ENCODE results near the gene CSTB. TPM values are rescaled to one million over a fixed set of nuclear protein-coding genes. Genes with fewer than 3 reads are reported as not detected.

CSTB gene
- total and polyA plus RNA-seq, 4 donors: 33.2 to 263 (median 181) TPM

DNA sequence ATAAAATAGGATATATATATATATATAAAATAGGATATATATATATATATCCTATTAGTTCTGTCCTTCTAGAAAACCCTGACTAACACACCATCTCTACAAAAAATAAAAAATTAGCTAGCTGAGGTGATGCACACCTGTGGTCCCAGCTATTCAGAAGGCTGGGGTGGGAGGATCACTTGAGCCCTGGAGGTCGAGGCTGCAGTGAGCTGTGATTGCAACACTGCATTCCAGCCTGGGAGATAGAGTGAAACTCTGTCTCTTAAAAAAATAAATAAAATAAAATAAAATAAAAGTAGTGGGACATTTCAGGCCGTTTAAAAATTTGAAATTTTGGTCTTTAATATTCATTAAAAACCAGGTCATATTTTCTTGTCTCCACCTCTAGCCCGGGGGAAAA, 9.0 kb upstream of the CSTB start:
- no peak overlapping the region for H3K4me3 ChIP-seq
- no peaks in the 10 kb centered on the region for H3K36me3 ChIP-seq (ENCODE audit: control insufficient read depth in 4 of 4, insufficient read depth in 4 of 4, low read length in 4 of 4)
- 55 to 58% methylated on average over 3 of the region's 3 CpGs for WGBS, 2 donors
- no peaks in the 10 kb centered on the region for H3K27me3 ChIP-seq (ENCODE audit: control insufficient read depth in 3 of 3, insufficient read depth in 3 of 3, low read length in 2 of 3)
- H3K9me3 ChIP-seq (ENCODE audit: control insufficient read depth in 4 of 4, insufficient read depth in 3 of 4, low read length in 3 of 4): no peaks in the 10 kb centered on the region
- peaks cover 0 to 2% (median 0%) of the 10 kb centered on the region in 5 donors for H3K4me1 ChIP-seq (ENCODE audit: control insufficient read depth in 5 of 5, insufficient read depth in 5 of 5, low read length in 5 of 5)
- no peak for ATAC-seq (ENCODE audit: insufficient read depth, low FRiP score)
- TF ChIP-seq, protein P1, sequence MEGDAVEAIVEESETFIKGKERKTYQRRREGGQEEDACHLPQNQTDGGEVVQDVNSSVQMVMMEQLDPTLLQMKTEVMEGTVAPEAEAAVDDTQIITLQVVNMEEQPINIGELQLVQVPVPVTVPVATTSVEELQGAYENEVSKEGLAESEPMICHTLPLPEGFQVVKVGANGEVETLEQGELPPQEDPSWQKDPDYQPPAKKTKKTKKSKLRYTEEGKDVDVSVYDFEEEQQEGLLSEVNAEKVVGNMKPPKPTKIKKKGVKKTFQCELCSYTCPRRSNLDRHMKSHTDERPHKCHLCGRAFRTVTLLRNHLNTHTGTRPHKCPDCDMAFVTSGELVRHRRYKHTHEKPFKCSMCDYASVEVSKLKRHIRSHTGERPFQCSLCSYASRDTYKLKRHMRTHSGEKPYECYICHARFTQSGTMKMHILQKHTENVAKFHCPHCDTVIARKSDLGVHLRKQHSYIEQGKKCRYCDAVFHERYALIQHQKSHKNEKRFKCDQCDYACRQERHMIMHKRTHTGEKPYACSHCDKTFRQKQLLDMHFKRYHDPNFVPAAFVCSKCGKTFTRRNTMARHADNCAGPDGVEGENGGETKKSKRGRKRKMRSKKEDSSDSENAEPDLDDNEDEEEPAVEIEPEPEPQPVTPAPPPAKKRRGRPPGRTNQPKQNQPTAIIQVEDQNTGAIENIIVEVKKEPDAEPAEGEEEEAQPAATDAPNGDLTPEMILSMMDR (IDR thresholded peaks at IDR 0.05; ENCODE audit: control extremely low read depth, extremely low read depth): no peak
- H3K9ac ChIP-seq (ENCODE audit: insufficient read depth in 1 of 2, low read length in 2 of 2): no peak overlapping the region
- no peak for DNase-seq
- H3K27ac ChIP-seq (ENCODE audit: low read depth in 1 of 2, low read length in 1 of 2): no peak overlapping the region

DNA sequence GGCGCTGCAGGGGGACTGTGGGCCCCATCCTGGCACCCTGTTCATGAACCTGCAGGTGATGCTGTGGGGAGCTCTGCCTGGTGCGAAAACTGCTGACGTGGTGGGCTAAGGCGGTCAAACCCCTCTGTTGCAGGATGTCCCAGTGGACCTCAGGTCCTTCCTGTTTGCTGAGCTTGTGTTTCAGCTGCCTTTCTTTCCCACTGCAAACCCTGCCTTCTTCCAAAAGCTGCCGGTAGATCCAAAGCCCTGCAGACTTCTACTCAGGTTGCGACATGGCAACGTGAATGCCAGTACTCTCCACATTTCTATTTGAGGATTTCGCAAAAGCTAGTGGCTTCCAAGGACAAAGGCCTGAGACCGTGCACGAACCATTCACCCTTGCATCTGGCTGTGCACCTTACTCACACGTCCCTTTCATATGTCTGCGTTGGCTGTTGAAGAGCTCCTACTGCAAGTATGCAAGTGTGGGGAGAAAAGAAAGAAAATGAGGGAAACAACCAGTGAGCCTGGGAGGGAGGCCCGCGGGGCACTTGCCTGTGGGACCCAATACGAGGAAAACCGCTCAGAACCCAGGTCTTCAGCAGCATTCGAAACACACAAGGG, 7.1 kb upstream of the CSTB start:
- Histone ChIP-seq H3K4me1 (ENCODE audit: control insufficient read depth in 5 of 5, insufficient read depth in 5 of 5, low read length in 5 of 5) (peaks cover 0 to 6% (median 0%) of the 10 kb centered on the region in 5 donors), H3K9me3 (ENCODE audit: control insufficient read depth in 4 of 4, insufficient read depth in 3 of 4, low read length in 3 of 4) (no peaks in the 10 kb centered on the region), H3K27me3 (ENCODE audit: control insufficient read depth in 3 of 3, insufficient read depth in 3 of 3, low read length in 2 of 3) (no peaks in the 10 kb centered on the region), H3K9ac (ENCODE audit: insufficient read depth in 1 of 2, low read length in 2 of 2) (no peak overlapping the region), H3K36me3 (ENCODE audit: control insufficient read depth in 4 of 4, insufficient read depth in 4 of 4, low read length in 4 of 4) (no peaks in the 10 kb centered on the region), H3K27ac (ENCODE audit: low read depth in 1 of 2, low read length in 1 of 2) (peak overlapping the region in 1 of 2 donors; percentile 57), H3K4me3 (no peak overlapping the region)
- DNase-seq: no peak
- ATAC-seq (ENCODE audit: insufficient read depth, low FRiP score): peak; percentile 67
- TF ChIP-seq, protein P1 (IDR thresholded peaks at IDR 0.05; ENCODE audit: control extremely low read depth, extremely low read depth): no peak
- 62 to 69% methylated on average over 17 of the region's 17 CpGs for WGBS, 2 donors

DNA sequence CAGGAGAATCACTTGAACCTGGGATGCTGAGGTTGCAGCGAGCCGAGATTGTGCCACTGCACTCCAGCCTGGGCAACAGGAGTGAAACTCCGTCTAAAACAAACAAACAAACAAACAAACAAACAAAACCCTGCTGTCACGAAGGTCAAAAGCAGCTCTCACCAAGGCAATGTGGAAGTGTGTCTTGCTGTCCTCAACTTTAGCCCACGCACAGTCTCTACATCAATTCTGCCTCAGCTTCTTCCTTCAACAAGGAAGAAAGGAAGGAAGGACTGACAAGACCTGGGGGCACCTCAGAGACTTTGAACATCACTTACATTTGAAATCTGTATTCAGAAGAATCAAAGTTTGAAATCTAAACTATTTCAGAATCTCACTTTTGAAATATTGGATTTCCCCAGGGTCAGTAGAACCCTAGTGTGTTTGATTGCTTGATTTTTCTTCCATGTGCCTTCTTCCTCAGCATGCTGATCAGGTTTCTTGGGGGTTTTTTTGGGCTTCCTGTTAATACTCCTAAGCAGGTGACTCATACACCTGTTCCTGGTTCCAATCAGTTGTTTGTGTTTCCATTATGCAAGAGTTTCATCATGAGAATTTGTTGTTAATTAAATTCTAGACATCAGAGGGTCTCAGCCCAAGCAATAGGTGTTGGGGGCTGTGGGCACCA, 6.5 kb upstream of the CSTB start:
- DNase-seq: no peak
- no peaks in the 10 kb centered on the region for H3K9me3 ChIP-seq (ENCODE audit: control insufficient read depth in 4 of 4, insufficient read depth in 3 of 4, low read length in 3 of 4)
- no peaks in the 10 kb centered on the region for H3K36me3 ChIP-seq (ENCODE audit: control insufficient read depth in 4 of 4, insufficient read depth in 4 of 4, low read length in 4 of 4)
- TF ChIP-seq, protein P1 (IDR thresholded peaks at IDR 0.05; ENCODE audit: control extremely low read depth, extremely low read depth): no peak
- H3K27ac ChIP-seq (ENCODE audit: low read depth in 1 of 2, low read length in 1 of 2): peak overlapping the region in 1 of 2 donors; percentile 81
- no peak for ATAC-seq (ENCODE audit: insufficient read depth, low FRiP score)
- H3K4me1 ChIP-seq (ENCODE audit: control insufficient read depth in 5 of 5, insufficient read depth in 5 of 5, low read length in 5 of 5): peaks cover 0 to 6% (median 0%) of the 10 kb centered on the region in 5 donors
- H3K4me3 ChIP-seq: no peak overlapping the region
- H3K9ac ChIP-seq (ENCODE audit: insufficient read depth in 1 of 2, low read length in 2 of 2): no peak overlapping the region
- H3K27me3 ChIP-seq (ENCODE audit: control insufficient read depth in 3 of 3, insufficient read depth in 3 of 3, low read length in 2 of 3): no peaks in the 10 kb centered on the region
- WGBS, 2 donors: 72 to 86% methylated on average over 5 of the region's 5 CpGs
